ENCODE results near the gene LGALS8. TPM values are rescaled to one million over a fixed set of nuclear protein-coding genes. Genes with fewer than 3 reads are reported as not detected.

LGALS8 gene
- total RNA-seq, 1 donor from 2014 or later = 66.2 TPM

GRCh38 chr1:236535190-236535589, 11.4 kb downstream of the LGALS8 start:
- Mint-ChIP-seq H3K4me3 (no peak overlapping the region), H3K27me3 (ENCODE audit: insufficient read depth) (no peaks in the 10 kb centered on the region), H3K9me3 (no peaks in the 10 kb centered on the region), H3K27ac (no peak overlapping the region), H3K36me3 (ENCODE audit: low read depth) (peaks cover 48% of the 10 kb centered on the region), H3K4me1 (ENCODE audit: low read depth) (peaks cover 38% of the 10 kb centered on the region)
- intact Hi-C loops (cut with micrococcal nuclease) = loop anchor here (2.0 kb wide), 1 partner anchor 70 kb away; the partner anchor contains the start of gene HEATR1
- no peak for DNase-seq (ENCODE audit: low spot score)

DNA sequence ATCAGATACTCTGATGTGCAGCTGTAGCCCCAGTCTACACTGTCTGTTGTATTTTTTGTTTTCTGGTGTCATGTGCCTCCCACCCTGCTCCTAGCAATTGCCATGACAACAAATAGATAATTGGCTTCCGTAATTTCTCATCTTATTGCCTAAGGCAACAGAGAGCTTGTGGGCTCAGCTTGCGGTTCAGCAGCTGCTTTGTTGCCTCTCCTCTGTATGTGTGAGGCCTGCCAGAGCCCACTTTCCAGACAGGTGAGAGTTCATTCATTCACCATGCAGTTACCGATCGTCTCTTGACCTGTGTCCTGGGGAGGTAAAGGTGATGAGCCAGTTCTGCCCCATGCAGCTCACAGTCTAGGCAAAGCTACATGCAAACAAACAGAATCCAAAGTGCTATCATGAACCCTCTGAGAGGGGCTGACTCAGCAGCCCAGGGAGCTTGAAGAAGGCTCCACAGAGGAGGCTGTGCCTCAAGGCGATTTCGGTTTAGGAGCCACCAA, 11.9 kb downstream of the LGALS8 start:
- Mint-ChIP-seq H3K27ac (peak overlapping the region; percentile 58), H3K36me3 (ENCODE audit: low read depth) (peaks cover 51% of the 10 kb centered on the region), H3K4me3 (no peak overlapping the region), H3K4me1 (ENCODE audit: low read depth) (peaks cover 34% of the 10 kb centered on the region), H3K9me3 (no peaks in the 10 kb centered on the region), H3K27me3 (ENCODE audit: insufficient read depth) (no peaks in the 10 kb centered on the region)
- intact Hi-C loops (cut with micrococcal nuclease) = loop anchor here (2.0 kb wide), 1 partner anchor 69 kb away; the partner anchor contains the start of gene HEATR1
- no peak for DNase-seq (ENCODE audit: low spot score)

DNA sequence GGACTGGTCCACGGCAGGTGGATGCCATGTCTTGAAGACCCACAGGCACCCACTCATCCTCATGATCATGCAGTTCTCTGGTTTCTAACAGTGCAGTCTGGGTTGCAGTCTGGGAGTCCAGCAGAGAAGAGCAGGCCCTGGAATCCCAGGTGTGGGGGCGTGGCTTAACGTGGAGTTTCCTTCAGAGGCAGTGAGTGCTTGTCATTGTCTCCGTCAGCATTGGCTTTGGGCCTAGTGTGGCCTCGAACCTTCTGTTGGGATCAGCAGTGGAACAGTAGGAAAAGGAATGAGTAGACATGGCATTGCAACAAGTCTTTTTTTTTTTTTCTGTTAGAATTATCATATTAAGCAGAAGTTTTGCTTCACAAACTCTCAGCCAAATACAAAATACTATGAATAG, 12.8 kb downstream of the LGALS8 start:
- no peak overlapping the region for H3K27ac Mint-ChIP-seq
- intact Hi-C loops (cut with micrococcal nuclease) = no loop called here
- no peak overlapping the region for H3K4me3 Mint-ChIP-seq
- peaks cover 48% of the 10 kb centered on the region for H3K36me3 Mint-ChIP-seq (ENCODE audit: low read depth)
- H3K27me3 Mint-ChIP-seq (ENCODE audit: insufficient read depth) = no peaks in the 10 kb centered on the region
- H3K9me3 Mint-ChIP-seq = no peaks in the 10 kb centered on the region
- H3K4me1 Mint-ChIP-seq (ENCODE audit: low read depth) = peaks cover 31% of the 10 kb centered on the region
- no peak for DNase-seq (ENCODE audit: low spot score)

- Mint-ChIP-seq H3K9me3 (no peaks in the 10 kb centered on the region), H3K36me3 (ENCODE audit: low read depth) (peaks cover 61% of the 10 kb centered on the region), H3K4me3 (no peak overlapping the region), H3K27ac (no peak overlapping the region), H3K27me3 (ENCODE audit: insufficient read depth) (no peaks in the 10 kb centered on the region), H3K4me1 (ENCODE audit: low read depth) (peaks cover 13% of the 10 kb centered on the region)
- no peak for DNase-seq (ENCODE audit: low spot score)
- intact Hi-C loops (cut with micrococcal nuclease) = no loop called here
Measured at GRCh38 chr1:236540813-236541465, 17.2 kb downstream of the LGALS8 start.

DNA sequence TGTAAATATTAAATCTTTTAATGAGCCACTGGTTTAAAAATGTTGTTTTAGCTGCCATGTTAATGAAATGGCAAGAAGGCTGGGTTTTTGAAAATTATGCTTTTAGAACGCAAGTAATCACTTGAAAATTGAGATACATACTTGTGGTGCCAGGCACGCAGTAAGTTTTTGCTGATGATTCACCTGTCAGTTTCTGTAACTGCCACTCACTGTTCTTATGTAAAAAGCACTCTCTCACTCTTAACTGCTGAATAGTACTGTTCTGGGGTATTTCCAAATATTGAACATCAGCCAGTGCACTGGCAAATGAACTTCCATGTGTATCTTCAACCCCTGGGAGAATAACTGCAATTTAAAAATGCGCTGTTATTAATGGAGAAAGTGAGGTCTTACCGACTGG, 17.9 kb downstream of the LGALS8 start:
- H3K27ac Mint-ChIP-seq = no peak overlapping the region
- H3K4me3 Mint-ChIP-seq = no peak overlapping the region
- intact Hi-C loops (cut with micrococcal nuclease) = no loop called here

DNA sequence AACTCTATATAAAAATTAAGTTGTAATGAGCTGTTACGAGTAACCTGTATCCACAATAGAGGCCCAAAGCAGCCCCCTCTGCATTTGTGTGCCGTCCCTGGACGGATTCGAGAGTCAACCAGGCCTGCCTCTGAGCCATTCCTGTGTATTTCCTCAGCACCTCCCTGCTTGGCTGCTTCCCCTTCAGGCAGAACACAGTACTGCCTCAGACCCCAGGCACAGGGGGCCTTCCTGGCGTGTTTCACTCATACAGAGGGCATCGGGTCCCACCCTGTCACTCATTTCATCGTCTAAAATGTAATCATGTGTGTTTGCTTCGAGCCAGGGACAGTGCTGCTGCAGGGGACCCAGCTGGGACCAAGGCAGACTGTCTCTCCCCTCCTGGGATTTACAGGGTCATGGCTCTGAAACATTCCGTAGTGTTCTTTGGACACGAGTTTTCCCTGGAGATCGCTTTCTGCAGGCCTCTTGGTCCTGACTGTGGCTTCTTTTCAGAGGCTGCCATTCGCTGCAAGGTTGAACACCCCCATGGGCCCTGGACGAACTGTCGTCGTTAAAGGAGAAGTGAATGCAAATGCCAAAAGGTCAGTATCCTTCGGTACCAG, 19.4 kb downstream of the LGALS8 start:
- H3K27me3 Mint-ChIP-seq (ENCODE audit: insufficient read depth) = no peaks in the 10 kb centered on the region
- H3K4me3 Mint-ChIP-seq = no peak overlapping the region
- no peaks in the 10 kb centered on the region for H3K9me3 Mint-ChIP-seq
- intact Hi-C loops (cut with micrococcal nuclease) = no loop called here
- H3K4me1 Mint-ChIP-seq (ENCODE audit: low read depth) = peaks cover 20% of the 10 kb centered on the region
- H3K36me3 Mint-ChIP-seq (ENCODE audit: low read depth) = peaks cover 68% of the 10 kb centered on the region
- H3K27ac Mint-ChIP-seq = no peak overlapping the region
- DNase-seq (ENCODE audit: low spot score) = no peak

More for the DNA sequence above, 17.9 kb downstream of the LGALS8 start:
- Mint-ChIP-seq H3K4me1 (ENCODE audit: low read depth) (peaks cover 13% of the 10 kb centered on the region), H3K9me3 (no peaks in the 10 kb centered on the region), H3K36me3 (ENCODE audit: low read depth) (peaks cover 60% of the 10 kb centered on the region), H3K27me3 (ENCODE audit: insufficient read depth) (no peaks in the 10 kb centered on the region)
- DNase-seq (ENCODE audit: low spot score) = no peak

DNA sequence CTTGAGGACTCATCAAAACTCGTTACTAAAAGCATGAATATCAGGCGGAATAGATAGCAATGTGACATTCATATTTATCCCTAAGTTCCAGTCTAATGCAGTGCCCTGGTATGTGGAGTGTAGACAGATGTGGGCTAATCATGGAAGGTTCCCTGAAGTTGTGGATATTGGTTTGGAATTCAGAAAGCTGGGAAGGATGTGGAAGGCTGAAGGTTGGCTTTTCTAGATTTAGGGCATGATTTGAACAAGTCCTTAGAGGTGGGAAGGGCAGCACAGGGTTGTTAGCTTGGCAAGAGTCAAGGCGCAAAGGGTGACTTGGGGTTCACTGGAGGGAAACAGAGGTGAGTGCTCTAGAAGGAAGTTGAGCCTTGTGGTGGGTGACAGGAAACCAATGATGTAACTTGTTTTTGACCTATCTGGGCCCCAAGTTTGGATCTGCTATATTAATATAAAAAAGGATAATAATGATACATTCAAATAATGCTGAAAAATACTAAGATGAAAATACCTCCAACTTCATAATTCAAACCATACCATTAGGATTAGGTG, 21.9 kb downstream of the LGALS8 start:
- no peaks in the 10 kb centered on the region for H3K9me3 Mint-ChIP-seq
- intact Hi-C loops (cut with micrococcal nuclease) = no loop called here
- no peak for DNase-seq (ENCODE audit: low spot score)
- no peaks in the 10 kb centered on the region for H3K27me3 Mint-ChIP-seq (ENCODE audit: insufficient read depth)
- H3K4me3 Mint-ChIP-seq = no peak overlapping the region
- peak overlapping the region; percentile 49 for H3K27ac Mint-ChIP-seq
- H3K36me3 Mint-ChIP-seq (ENCODE audit: low read depth) = peaks cover 66% of the 10 kb centered on the region
- peaks cover 20% of the 10 kb centered on the region for H3K4me1 Mint-ChIP-seq (ENCODE audit: low read depth)

DNA sequence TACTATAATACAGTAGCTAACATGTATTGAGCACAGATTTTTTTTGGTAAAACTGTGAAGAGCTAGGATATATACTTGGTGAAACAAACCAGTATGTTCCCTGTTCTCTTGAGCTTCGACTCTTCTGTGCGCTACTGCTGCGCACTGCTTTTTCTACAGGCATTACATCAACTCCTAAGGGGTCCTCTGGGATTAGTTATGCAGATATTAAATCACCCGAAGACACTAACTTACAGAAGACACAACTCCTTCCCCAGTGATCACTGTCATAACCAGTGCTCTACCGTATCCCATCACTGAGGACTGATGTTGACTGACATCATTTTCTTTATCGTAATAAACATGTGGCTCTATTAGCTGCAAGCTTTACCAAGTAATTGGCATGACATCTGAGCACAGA, 24.7 kb downstream of the LGALS8 start:
- DNase-seq (ENCODE audit: low spot score) = no peak
- Mint-ChIP-seq H3K4me1 (ENCODE audit: low read depth) (peaks cover 26% of the 10 kb centered on the region), H3K27me3 (ENCODE audit: insufficient read depth) (no peaks in the 10 kb centered on the region), H3K27ac (no peak overlapping the region), H3K4me3 (no peak overlapping the region), H3K36me3 (ENCODE audit: low read depth) (peaks cover 63% of the 10 kb centered on the region), H3K9me3 (no peaks in the 10 kb centered on the region)
- intact Hi-C loops (cut with micrococcal nuclease) = no loop called here

- H3K36me3 Mint-ChIP-seq (ENCODE audit: low read depth) = peaks cover 65% of the 10 kb centered on the region
Measured at GRCh38 chr1:236550961-236551851, 27.4 kb downstream of the LGALS8 start.

GRCh38 chr1:236552096-236552495, 28.3 kb downstream of the LGALS8 start:
- no peaks in the 10 kb centered on the region for H3K27me3 Mint-ChIP-seq (ENCODE audit: insufficient read depth)
- peaks cover 10% of the 10 kb centered on the region for H3K4me1 Mint-ChIP-seq (ENCODE audit: low read depth)
- intact Hi-C loops (cut with micrococcal nuclease) = no loop called here
- H3K27ac Mint-ChIP-seq = no peak overlapping the region
- no peak overlapping the region for H3K4me3 Mint-ChIP-seq
- no peak for DNase-seq (ENCODE audit: low spot score)
- peaks cover 67% of the 10 kb centered on the region for H3K36me3 Mint-ChIP-seq (ENCODE audit: low read depth)
- no peaks in the 10 kb centered on the region for H3K9me3 Mint-ChIP-seq

More at GRCh38 chr1:236550961-236551851, 27.4 kb downstream of the LGALS8 start:
- H3K27me3 Mint-ChIP-seq (ENCODE audit: insufficient read depth) = no peaks in the 10 kb centered on the region
- intact Hi-C loops (cut with micrococcal nuclease) = loop anchor here (2.0 kb wide), 1 partner anchor 34 kb away; no protein-coding TSS in a partner anchor
- peak overlapping the region; percentile 61 for H3K27ac Mint-ChIP-seq
- H3K4me3 Mint-ChIP-seq = no peak overlapping the region
- DNase-seq (ENCODE audit: low spot score) = no peak
- H3K9me3 Mint-ChIP-seq = no peaks in the 10 kb centered on the region
- peaks cover 17% of the 10 kb centered on the region for H3K4me1 Mint-ChIP-seq (ENCODE audit: low read depth)

- H3K4me3 Mint-ChIP-seq = no peak overlapping the region
- no peak for DNase-seq (ENCODE audit: low spot score)
- H3K36me3 Mint-ChIP-seq (ENCODE audit: low read depth) = peaks cover 64% of the 10 kb centered on the region
- no peaks in the 10 kb centered on the region for H3K27me3 Mint-ChIP-seq (ENCODE audit: insufficient read depth)
- H3K4me1 Mint-ChIP-seq (ENCODE audit: low read depth) = peaks cover 7% of the 10 kb centered on the region
- no peak overlapping the region for H3K27ac Mint-ChIP-seq
- H3K9me3 Mint-ChIP-seq = no peaks in the 10 kb centered on the region
- intact Hi-C loops (cut with micrococcal nuclease) = no loop called here
Measured at GRCh38 chr1:236552901-236553300, 29.1 kb downstream of the LGALS8 start.

- H3K27me3 Mint-ChIP-seq (ENCODE audit: insufficient read depth) = no peaks in the 10 kb centered on the region
- no peaks in the 10 kb centered on the region for H3K9me3 Mint-ChIP-seq
- H3K4me1 Mint-ChIP-seq (ENCODE audit: low read depth) = peaks cover 7% of the 10 kb centered on the region
- H3K36me3 Mint-ChIP-seq (ENCODE audit: low read depth) = peaks cover 64% of the 10 kb centered on the region
- H3K27ac Mint-ChIP-seq = no peak overlapping the region
- no peak for DNase-seq (ENCODE audit: low spot score)
- intact Hi-C loops (cut with micrococcal nuclease) = no loop called here
- H3K4me3 Mint-ChIP-seq = no peak overlapping the region
Measured at GRCh38 chr1:236553370-236553769, 29.6 kb downstream of the LGALS8 start.

All from activated T-helper 1 cell treated with anti-CD3 and anti-CD28 coated beads, Interleukin-12 subunit alpha, Interleukin-12 subunit beta, Interleukin-2, Interleukin-4 antibody, amounts not matched to agents 30 ng/mL and 10 ng/mL and 1 ng/mL, durations not matched to agents 14 hours and 24 hours and 36 hours (primary cell).